ENCODE results near the gene SPAG6.
A peak's percentile ranks its signal among the peaks of the same experiment; 100 is the strongest.
"Not testable (repeated sequence)": the region's sequence is repeated elsewhere in the genome, so short reads cannot be mapped to it uniquely, and the experiment has no call there.

The SPAG6 gene

DNA sequence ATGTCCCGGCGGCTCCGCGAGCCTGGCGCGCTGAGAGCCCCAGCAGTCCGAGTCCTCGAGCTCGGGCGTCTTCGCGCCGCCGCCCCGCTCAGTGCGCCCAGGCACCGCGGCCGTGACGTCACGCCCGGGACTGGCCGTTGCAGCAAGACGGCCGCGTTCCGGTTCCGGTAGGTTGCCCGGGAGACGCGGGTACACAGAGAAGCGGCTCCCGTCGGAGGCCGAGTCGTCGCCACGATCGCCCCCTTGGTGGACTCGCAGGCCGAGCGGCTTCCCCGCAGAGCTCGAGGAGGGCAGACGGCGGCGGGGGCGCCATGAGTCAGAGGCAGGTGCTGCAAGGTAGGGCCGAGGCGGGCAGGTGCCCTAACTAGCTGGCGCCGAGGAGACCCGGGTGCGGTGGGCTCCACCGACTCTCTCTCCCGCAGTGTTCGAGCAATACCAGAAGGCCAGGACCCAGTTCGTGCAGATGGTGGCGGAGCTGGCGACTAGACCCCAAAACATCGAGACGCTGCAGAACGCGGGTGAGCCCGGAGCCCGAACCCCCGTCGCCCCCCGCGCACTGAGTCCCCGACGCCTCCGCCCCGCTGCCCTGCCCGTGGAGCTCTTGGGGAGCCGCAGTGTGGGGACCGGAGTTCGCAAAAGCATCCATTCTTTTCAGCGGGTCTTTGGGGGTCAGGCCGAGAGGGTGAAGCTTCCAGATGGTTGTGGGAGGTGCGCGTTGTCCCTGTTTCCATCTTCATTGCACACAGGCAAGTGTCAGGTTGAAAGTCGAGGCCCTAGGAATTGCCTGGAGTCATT is at the start of gene SPAG6:
Gene SPAG6 (plus strand): TSS at position 196 of the 795 bp plus-strand sequence. CDS start 116 bp downstream, at position 312.
- peak within 1 kb of the TSS; percentile 53 to 79 for H3K4me3 Mint-ChIP-seq
- DNase-seq, result peak; percentile 36
- peaks cover 34 to 54% of the 10 kb centered on the region in 2 donors for H3K27me3 Mint-ChIP-seq
- H3K9me3 Mint-ChIP-seq, result no peaks in the 10 kb centered on the region
- peaks cover 0 to 3% of the 10 kb centered on the region in 2 donors for H3K36me3 Mint-ChIP-seq
- ATAC-seq (replicated peaks), result peak; percentile 30 to 35
- H3K27ac Mint-ChIP-seq, result peak within 1 kb of the TSS; percentile 81
- peaks cover 10 to 26% of the 10 kb centered on the region in 2 donors for H3K4me1 Mint-ChIP-seq

DNA sequence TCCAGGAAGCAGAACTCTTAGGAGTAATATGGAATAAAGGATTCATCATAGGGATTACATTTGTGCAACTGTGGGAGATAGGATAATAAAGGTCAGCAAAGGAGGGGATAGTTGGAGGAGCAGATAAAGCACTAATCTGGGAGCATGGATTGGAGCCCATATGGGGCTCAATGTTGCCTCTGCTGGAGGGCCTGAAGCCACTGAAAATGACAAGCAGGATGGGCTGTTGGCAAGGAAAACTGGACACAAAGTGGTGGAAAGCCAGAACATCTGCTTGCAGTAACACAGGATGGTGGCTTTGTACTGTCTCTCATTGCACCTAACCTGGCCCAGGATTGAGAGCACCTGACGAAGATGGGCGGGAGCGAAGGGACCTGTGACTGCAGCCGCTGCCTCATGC is 44.1 kb upstream of the SPAG6 start:
- Mint-ChIP-seq H3K4me3 (no peak overlapping the region), H3K36me3 (no peaks in the 10 kb centered on the region), H3K4me1 (no peaks in the 10 kb centered on the region), H3K27ac (no peak overlapping the region), H3K9me3 (no peaks in the 10 kb centered on the region), H3K27me3 (peaks cover 0 to 5% of the 10 kb centered on the region in 2 donors)
- ATAC-seq (replicated peaks) (no peak), DNase-seq (no peak)

- Mint-ChIP-seq H3K4me1 (no peaks in the 10 kb centered on the region), H3K27ac (no peak overlapping the region), H3K36me3 (no peaks in the 10 kb centered on the region), H3K9me3 (no peaks in the 10 kb centered on the region), H3K27me3 (peaks cover 0 to 4% of the 10 kb centered on the region in 2 donors), H3K4me3 (no peak overlapping the region)
- ATAC-seq (replicated peaks) (no peak), DNase-seq (no peak)
These were observed 41.8 kb upstream of the SPAG6 start for GRCh38 chr10:22303461-22303860.

- Mint-ChIP-seq H3K27me3 (peaks cover 0 to 4% of the 10 kb centered on the region in 2 donors), H3K27ac (no peak overlapping the region), H3K36me3 (no peaks in the 10 kb centered on the region), H3K9me3 (no peaks in the 10 kb centered on the region), H3K4me1 (no peaks in the 10 kb centered on the region), H3K4me3 (no peak overlapping the region)
- ATAC-seq (replicated peaks) (no peak), DNase-seq (no peak)
These were observed 39.6 kb upstream of the SPAG6 start for GRCh38 chr10:22305721-22306120.

GRCh38 chr10:22308390-22308789 is 36.9 kb upstream of the SPAG6 start:
- Mint-ChIP-seq H3K4me1 (no peaks in the 10 kb centered on the region), H3K27me3 (peaks cover 0 to 4% of the 10 kb centered on the region in 2 donors), H3K27ac (no peak overlapping the region), H3K9me3 (no peaks in the 10 kb centered on the region), H3K4me3 (no peak overlapping the region), H3K36me3 (no peaks in the 10 kb centered on the region)
- ATAC-seq (replicated peaks) (peak; percentile 67 to 93), DNase-seq (no peak)

- no peak for ATAC-seq (replicated peaks)
- no peak overlapping the region for H3K4me3 Mint-ChIP-seq
- H3K9me3 Mint-ChIP-seq, result no peaks in the 10 kb centered on the region
These were observed 35.9 kb upstream of the SPAG6 start for GRCh38 chr10:22309180-22310000.

GRCh38 chr10:22310012-22310411 is 35.3 kb upstream of the SPAG6 start:
- H3K4me1 Mint-ChIP-seq; H3K4me3 Mint-ChIP-seq; H3K27me3 Mint-ChIP-seq; H3K36me3 Mint-ChIP-seq; H3K27ac Mint-ChIP-seq; ATAC-seq (replicated peaks); H3K9me3 Mint-ChIP-seq; DNase-seq: not testable (repeated sequence)

More at GRCh38 chr10:22309180-22310000, 35.9 kb upstream of the SPAG6 start:
- Mint-ChIP-seq H3K27me3 (peaks cover 0 to 4% of the 10 kb centered on the region in 2 donors), H3K4me1 (no peaks in the 10 kb centered on the region), H3K27ac (no peak overlapping the region), H3K36me3 (no peaks in the 10 kb centered on the region)
- no peak for DNase-seq

- no peaks in the 10 kb centered on the region for H3K9me3 Mint-ChIP-seq
- H3K4me1 Mint-ChIP-seq, result peaks cover 3 to 12% of the 10 kb centered on the region in 2 donors
- no peak overlapping the region for H3K4me3 Mint-ChIP-seq
- no peak overlapping the region for H3K27ac Mint-ChIP-seq
- DNase-seq, result no peak
- H3K27me3 Mint-ChIP-seq, result peaks cover 0 to 4% of the 10 kb centered on the region in 2 donors
- peaks cover 0 to 1% of the 10 kb centered on the region in 2 donors for H3K36me3 Mint-ChIP-seq
- no peak for ATAC-seq (replicated peaks)
These were observed 34.4 kb upstream of the SPAG6 start for GRCh38 chr10:22310928-22311327.

DNA sequence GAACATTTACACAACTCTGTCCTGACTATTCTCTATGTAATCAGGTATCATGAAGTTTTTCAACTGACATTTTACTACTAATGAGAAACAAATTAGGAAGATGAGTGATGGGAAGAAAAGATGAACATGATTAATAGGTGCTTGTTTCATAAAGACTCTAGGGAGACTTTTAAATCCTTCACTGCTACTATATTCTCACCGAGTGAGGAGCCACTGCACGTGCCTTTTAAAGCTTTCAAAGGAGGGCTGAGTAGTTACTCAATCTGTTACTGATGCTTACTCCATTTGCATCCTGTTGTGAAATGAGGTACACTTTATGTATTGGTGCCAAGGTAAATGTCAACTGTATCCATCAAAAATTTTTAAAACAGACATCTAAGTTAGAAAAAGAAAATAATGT is 30.4 kb upstream of the SPAG6 start:
- no peaks in the 10 kb centered on the region for H3K9me3 Mint-ChIP-seq
- DNase-seq (no peak), ATAC-seq (replicated peaks) (no peak)
- H3K36me3 Mint-ChIP-seq, result peaks cover 0 to 1% of the 10 kb centered on the region in 2 donors
- peaks cover 5 to 22% of the 10 kb centered on the region in 2 donors for H3K4me1 Mint-ChIP-seq
- H3K27me3 Mint-ChIP-seq, result no peaks in the 10 kb centered on the region
- no peak overlapping the region for H3K27ac Mint-ChIP-seq
- no peak overlapping the region for H3K4me3 Mint-ChIP-seq

GRCh38 chr10:22315455-22316285 is 29.6 kb upstream of the SPAG6 start:
- Mint-ChIP-seq H3K27me3 (no peaks in the 10 kb centered on the region), H3K4me3 (peak overlapping the region; percentile 92 to 94), H3K27ac (peak overlapping the region; percentile 96), H3K36me3 (peaks cover 3% of the 10 kb centered on the region in 2 donors), H3K4me1 (peaks cover 9 to 27% of the 10 kb centered on the region in 2 donors), H3K9me3 (no peaks in the 10 kb centered on the region)
- ATAC-seq (replicated peaks) (peak; percentile 28 to 40), DNase-seq (no peak)

DNA sequence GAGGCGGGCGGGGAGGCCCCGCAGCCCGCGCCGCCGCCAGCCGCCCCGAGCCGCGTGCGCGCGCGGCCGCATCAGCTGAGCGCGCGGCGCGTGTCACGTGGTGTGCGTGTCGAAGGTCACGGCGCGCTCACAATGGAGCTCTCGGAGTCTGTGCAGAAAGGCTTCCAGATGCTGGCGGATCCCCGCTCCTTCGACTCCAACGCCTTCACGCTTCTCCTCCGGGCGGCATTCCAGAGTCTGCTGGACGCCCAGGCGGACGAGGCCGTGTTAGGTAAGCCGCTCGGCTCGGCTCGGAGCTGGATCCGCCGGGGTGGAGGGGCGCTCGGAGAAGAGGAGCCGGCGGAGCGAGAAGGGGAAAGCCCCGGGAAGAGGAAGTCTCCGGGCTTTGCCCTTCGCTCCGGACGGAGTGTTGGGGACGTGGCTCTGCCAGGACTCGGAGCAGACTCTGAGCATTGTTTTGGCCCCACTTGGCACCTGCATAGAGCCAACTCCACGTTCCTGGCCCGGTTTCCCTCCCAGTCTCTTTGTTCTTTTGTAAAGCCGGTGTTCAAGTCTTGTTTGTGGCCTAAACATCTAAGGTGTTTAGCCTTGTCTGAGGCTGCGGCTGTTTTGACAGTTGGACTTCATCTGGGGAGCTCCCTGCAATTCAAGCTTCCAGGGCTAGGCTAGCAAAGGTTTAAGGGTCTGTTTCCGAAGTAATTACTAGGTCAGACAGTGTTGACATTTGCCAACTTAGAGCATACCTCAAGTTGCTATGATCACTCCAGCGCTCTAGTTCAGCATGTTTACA is 28.8 kb upstream of the SPAG6 start, which contains the start of gene COMMD3:
Gene COMMD3 (plus strand): TSS at position 103 of the 790 bp plus-strand sequence. CDS start 30 bp downstream, at position 133.
- ATAC-seq (replicated peaks), result peak; percentile 76 to 80
- H3K36me3 Mint-ChIP-seq, result peaks cover 3% of the 10 kb centered on the region in 2 donors
- H3K4me3 Mint-ChIP-seq, result peak within 1 kb of the TSS; percentile 92 to 94
- DNase-seq, result peak; percentile 78
- H3K4me1 Mint-ChIP-seq, result peaks cover 9 to 27% of the 10 kb centered on the region in 2 donors
- H3K27ac Mint-ChIP-seq, result peak within 1 kb of the TSS; percentile 96
- no peaks in the 10 kb centered on the region for H3K9me3 Mint-ChIP-seq
- H3K27me3 Mint-ChIP-seq, result no peaks in the 10 kb centered on the region

- no peaks in the 10 kb centered on the region for H3K27me3 Mint-ChIP-seq
- H3K27ac Mint-ChIP-seq, result peak overlapping the region; percentile 96
- DNase-seq (no peak), ATAC-seq (replicated peaks) (peak; percentile 41)
- peak overlapping the region; percentile 91 to 94 for H3K4me3 Mint-ChIP-seq
- H3K4me1 Mint-ChIP-seq, result peaks cover 9 to 28% of the 10 kb centered on the region in 2 donors
- peaks cover 3 to 5% of the 10 kb centered on the region in 2 donors for H3K36me3 Mint-ChIP-seq
- no peaks in the 10 kb centered on the region for H3K9me3 Mint-ChIP-seq
These were observed 28.3 kb upstream of the SPAG6 start for GRCh38 chr10:22317076-22317370.

DNA sequence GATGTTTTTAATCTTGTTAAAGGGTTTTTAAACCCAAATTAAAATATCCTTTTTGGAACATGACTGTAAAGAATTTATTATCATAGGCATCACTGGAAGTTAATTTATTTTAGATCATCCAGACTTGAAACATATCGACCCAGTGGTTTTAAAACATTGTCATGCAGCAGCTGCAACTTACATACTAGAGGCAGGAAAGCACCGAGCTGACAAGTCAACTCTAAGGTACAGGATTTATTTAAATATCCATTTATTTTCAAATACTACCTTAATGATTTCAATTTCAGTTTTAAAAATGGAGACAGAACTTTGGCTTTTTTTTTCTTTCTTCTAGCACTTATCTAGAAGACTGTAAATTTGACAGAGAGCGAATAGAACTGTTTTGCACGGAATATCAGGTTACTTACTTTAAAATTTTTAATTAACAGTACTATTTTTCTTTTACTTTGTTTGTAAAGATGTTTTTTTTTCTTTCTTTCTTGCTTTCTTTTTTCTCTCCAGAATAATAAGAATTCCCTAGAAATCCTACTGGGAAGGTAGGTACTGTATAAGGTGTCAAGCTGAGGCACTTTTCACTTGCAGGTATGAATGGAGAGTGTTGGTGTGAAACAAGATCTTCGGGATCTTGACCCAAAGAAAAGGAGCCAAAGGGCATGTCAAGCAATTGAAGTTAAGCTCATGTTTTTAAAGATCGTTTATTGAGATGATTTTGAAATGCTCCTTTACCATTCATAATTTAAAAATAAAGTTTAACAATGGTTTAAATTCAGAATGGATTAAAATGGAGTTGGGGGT is 27.3 kb upstream of the SPAG6 start:
- Mint-ChIP-seq H3K27me3 (no peaks in the 10 kb centered on the region), H3K9me3 (no peaks in the 10 kb centered on the region), H3K4me3 (peak overlapping the region; percentile 13 to 94), H3K36me3 (peaks cover 3 to 9% of the 10 kb centered on the region in 2 donors), H3K27ac (no peak overlapping the region), H3K4me1 (peaks cover 15 to 37% of the 10 kb centered on the region in 2 donors)
- no peak for ATAC-seq (replicated peaks)
- DNase-seq, result no peak

Data from stimulated activated naive B cell treated with anti-CD40 and anti-IgM and Interleukin-4, amounts not matched to agents 10 μg/mL and 1 μg/mL and 100 μg/mL, for 72 hours (primary cell).